ENCODE data around the gene CDCP2. TPM values are rescaled to one million over a fixed set of nuclear protein-coding genes. Genes with fewer than 3 reads are reported as not detected.

The CDCP2 gene
- total and polyA plus RNA-seq, 2 of the 8 experiments (the other 6 are each of a cell fraction or from before 2014, with no cell fraction given), result not detected

DNA sequence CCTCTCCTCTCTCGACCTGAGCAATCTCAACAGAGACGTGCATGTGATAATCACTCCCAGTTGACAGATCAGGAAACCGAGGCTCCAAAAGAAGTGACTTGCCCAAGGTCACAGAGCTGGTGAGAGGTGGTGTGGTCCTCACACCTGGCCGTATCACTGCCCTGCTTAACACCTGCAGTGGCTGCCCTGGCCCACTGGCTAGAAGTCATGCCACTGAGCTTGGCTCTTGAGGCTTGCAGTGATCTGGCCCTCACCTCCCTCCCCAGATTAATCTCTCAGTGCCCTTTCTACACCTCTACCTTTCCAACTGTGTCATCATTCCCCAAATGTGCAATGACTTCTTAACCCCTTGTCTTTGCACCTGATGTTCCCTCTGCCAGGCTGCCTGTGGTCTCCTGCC lies 38.8 kb downstream of the CDCP2 start:
- Histone ChIP-seq H2BK12ac (ENCODE audit: low read depth, low read length) (no peak overlapping the region), H3K14ac (ENCODE audit: insufficient read length) (no peak overlapping the region), H3K23me2 (ENCODE audit: low read depth, low read length) (no peaks in the 10 kb centered on the region), H3K9me3 (ENCODE audit: insufficient read depth in 2 of 2, low read depth in 1 of 2, low read length in 1 of 2) (no peaks in the 10 kb centered on the region), H3K36me3 (ENCODE audit: control insufficient read depth in 2 of 4, insufficient read depth in 4 of 4, low read length in 3 of 4) (no peaks in the 10 kb centered on the region), H3K27me3 (replicated peaks in 1 of 4; ENCODE audit: control insufficient read depth in 3 of 4, extremely low read depth in 1 of 4, insufficient read depth in 3 of 4, low read length in 3 of 4) (no peaks in the 10 kb centered on the region; a peak in 1 of 7 replicates), H3K4me1 (replicated peaks in 1 of 4; ENCODE audit: control insufficient read depth in 3 of 4, insufficient read depth in 4 of 4, low read length in 3 of 4) (peaks cover 0 to 4% (median 0%) of the 10 kb centered on the region in 4 experiments; a peak in 1 of 7 replicates), H2AK5ac (ENCODE audit: low read depth, low read length) (no peak overlapping the region), H3K79me2 (ENCODE audit: control insufficient read depth in 1 of 2, insufficient read depth in 2 of 2, low read length in 2 of 2) (no peaks in the 10 kb centered on the region), H4K5ac (ENCODE audit: insufficient read length, low read depth, low read length) (no peak overlapping the region), H2BK120ac (replicated peaks; ENCODE audit: low read depth, low read length) (no peak overlapping the region), H3K4ac (replicated peaks; ENCODE audit: insufficient read length, low read depth, low read length) (no peak overlapping the region), H3K23ac (ENCODE audit: insufficient read length) (no peak overlapping the region), H3K18ac (ENCODE audit: extremely low read depth, low read length) (no peak overlapping the region), H2AFZ (ENCODE audit: low read length) (no peak overlapping the region), H3K56ac (replicated peaks; ENCODE audit: insufficient read length, low read depth, low read length) (no peak overlapping the region), H3K4me3 (ENCODE audit: extremely low read depth in 1 of 4, insufficient read depth in 2 of 4, low read depth in 3 of 4, low read length in 4 of 4) (no peak overlapping the region), H3K9ac (replicated peaks in 1 of 4; ENCODE audit: extremely low read depth in 1 of 4, low read depth in 3 of 4, low read length in 3 of 4) (no peak overlapping the region), H2BK20ac (ENCODE audit: low read length) (no peak overlapping the region), H4K20me1 (replicated peaks in 1 of 2; ENCODE audit: control insufficient read depth in 1 of 2, insufficient read depth in 2 of 2, low read length in 2 of 2) (no peaks in the 10 kb centered on the region), H2BK5ac (ENCODE audit: low read depth, low read length) (no peak overlapping the region), H3K27ac (ENCODE audit: low read depth, low read length) (no peak overlapping the region), H4K91ac (replicated peaks; ENCODE audit: insufficient read length, low read length) (no peak overlapping the region), H3K79me1 (ENCODE audit: low read depth, low read length) (no peaks in the 10 kb centered on the region), H3K4me2 (ENCODE audit: insufficient read depth in 1 of 2, low read depth in 2 of 2, low read length in 2 of 2) (no peak overlapping the region), H4K8ac (ENCODE audit: extremely low read depth, insufficient read depth, low read length) (no peak overlapping the region), H2BK15ac (ENCODE audit: low read length) (no peak overlapping the region)
- FAIRE-seq, result no peak
- no peak for TF ChIP-seq SP2 (IDR thresholded peaks at IDR 0.05; ENCODE audit: low read length)
- no peak for TF ChIP-seq TCF12 (IDR thresholded peaks at IDR 0.05; ENCODE audit: low read depth, low read length)
- whole genome bisulfite sequencing, 2 experiments (ENCODE audit: extremely low coverage in 1 of 2, insufficient coverage in 1 of 2, insufficient read length in 1 of 2, insufficient replicate concordance in 2 of 2, low coverage in 1 of 2, low lambda C conversion rate in 2 of 2, missing lambda C conversion rate in 1 of 2), result 82% methylated on average over 4 of the region's 4 CpGs; no CpG with 5 or more reads in 1 of the 2 experiments
- no peak for DNase-seq (ENCODE audit: low read depth in 1 of 2, low spot score in 2 of 2)
- POLR2A ChIA-PET (ENCODE audit: partially characterized antibody), result no interaction called here
- CTCF ChIA-PET (ENCODE audit: partially characterized antibody), result interaction anchor here (0.9 to 3.5 kb wide), 4 partner anchors 9 to 386 kb away, joined by 3 to 19 read pairs (median 4); no protein-coding TSS in a partner anchor

Data from H1 (cell line).